C1 segment of cervical spinal cord (tissue), 14 donors: ENCODE results near the gene LDAH.
"Not testable (repeated sequence)": the region's sequence is repeated elsewhere in the genome, so short reads cannot be mapped to it uniquely, and the experiment has no call there.

Source experiments
- DNase-seq, 14 donors: peaks; one replicate each; lab custom pipeline; 2025; lab: John Stamatoyannopoulos, UW

LDAH gene

DNA sequence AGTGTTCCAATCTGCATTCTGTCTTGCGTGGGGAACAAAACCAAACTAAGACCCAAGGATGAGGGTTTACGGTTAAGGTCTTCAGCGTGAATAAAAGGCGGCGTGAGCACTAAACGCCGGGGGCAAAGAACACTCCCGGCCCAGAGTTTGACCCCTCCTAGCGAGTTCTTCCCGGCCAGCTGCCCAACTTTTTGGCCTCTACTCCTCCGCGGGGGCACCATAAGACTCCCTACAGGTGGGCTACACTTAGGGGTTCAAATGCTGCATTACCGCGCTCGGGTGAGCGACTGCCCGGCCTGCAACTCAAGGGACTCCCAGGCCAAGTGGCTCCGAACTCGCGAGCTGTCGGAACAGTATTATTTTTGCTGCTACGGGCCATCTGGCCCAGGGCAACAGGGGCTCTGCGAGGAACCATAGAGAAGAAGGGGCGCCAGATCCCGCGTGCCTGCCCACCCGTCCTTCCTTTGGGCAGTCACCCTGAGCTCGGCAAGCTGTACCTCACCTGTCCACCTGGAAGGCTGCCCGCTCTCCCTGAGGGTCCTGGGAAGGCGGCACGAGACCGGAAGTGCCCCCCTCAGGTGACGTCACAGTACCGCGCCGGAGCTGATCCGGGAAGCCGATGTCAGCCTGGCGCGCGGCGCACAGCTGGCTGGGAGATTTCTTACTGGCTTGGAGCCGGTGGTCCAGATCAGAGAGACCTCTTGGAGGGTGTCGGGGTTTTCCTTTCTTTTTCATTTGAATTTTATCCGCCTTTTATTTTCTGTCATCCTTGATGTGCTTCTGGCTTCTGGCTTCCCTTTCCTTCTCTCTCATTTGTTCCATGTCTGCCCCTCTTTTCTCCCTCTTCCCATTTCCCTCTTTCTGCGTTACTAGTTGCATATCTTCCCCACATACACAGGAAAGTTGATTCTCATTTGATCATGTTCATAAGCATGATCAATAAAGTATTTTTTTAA lies at the start of gene LDAH:
LDAH (minus strand) TSS at position 567 of the 956 bp plus-strand sequence. CDS start 21,638 bp downstream, outside the sequence.
- DNase-seq: peak; percentile 45 to 89 (median 75)

DNA sequence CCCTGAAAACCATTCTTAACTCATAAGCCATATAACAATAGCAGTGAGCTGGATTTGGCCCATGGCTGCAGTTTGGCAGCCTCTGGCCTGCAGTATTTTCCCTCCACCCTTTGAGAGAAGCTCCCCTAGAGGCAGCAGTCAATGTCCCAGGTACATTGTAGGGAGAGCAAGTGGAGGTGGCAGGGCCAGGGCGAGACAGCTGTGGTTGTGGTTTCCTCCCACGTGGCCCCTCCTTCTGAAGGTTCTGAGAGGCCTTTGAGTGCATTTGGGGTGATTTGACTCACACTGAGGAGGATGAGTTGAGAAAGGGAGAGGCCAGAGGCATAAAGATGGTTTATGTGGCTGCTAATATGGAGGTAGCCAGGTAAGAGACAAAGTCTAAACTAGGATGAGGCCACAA lies 45.5 kb upstream of the LDAH start:
- no peak for DNase-seq

DNA sequence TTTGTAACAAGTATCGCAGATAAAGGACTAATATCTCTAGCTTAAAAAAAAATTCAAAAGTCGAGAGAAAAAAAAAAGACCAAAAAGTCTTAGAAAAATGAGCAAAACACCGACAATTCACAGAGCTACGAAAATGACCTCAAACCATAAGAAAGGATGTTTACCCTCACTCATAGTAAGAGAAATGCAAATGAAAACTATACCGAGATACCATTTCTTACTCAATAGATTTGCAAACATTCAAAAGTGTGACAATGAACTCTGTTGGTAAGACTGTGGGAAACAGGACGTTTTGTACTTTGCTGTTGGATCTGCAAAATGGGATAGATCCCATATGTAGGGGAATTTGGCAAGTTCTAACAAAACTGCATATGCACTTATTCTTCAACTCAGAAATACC lies 39.9 kb upstream of the LDAH start:
- DNase-seq: no peak

DNA sequence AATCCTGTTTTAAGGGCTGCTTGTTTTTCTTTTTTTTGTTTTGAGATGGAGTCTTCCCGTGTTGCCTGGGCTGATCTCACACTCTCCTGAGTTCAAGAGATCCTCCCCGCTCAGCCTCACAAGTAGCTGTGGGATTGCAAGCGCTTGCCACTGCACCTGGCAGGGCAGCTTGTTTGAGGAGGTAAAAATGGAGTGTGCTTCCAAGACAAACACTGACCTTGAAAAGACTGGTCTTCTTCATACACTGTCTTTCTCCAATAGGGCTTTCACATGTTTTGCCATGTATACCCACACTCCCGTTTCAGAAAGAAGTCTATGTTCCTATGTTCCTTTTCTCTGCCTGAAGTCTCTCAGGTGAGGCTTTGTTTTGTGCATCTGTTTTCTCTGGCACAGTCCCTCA lies 32.6 kb upstream of the LDAH start:
- no peak for DNase-seq

DNA sequence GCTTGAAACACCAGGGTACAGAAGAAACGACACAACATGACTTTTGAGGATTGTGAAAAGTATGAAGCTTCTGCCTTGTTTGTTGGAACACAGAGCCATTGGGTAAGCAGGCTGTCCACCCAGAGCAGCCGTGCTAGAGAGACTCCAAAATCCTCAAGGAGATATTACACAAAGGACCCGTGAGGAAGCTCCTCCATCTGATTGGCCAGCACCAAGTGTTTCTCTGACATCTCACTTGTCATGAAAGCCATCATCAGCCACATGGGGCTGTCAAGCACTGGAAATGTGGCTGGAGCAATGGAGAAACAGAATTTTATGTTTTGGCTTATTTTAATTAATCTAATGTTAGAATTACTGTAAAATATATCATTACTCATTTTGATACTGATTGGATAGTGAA lies 29.8 kb upstream of the LDAH start:
- no peak for DNase-seq

DNA sequence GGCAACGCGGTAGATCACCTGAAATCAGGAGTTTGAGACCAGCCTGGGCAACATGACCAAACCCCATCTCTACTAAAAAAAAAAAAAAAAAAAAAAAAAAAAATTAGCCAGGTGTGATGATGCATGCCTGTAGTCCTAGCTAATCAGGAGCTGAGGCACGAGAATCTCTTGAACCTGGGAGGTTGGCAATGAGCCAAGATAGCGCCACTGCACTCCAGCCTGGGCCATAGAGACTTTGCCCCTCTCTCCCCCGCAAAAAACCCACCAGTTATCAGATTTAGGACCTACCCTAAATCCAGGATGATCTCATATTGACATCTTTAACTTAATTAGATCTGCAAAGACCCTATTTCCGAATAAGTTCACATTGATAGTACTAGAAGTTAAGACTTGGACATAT lies 29.2 kb upstream of the LDAH start:
- no peak for DNase-seq

DNA sequence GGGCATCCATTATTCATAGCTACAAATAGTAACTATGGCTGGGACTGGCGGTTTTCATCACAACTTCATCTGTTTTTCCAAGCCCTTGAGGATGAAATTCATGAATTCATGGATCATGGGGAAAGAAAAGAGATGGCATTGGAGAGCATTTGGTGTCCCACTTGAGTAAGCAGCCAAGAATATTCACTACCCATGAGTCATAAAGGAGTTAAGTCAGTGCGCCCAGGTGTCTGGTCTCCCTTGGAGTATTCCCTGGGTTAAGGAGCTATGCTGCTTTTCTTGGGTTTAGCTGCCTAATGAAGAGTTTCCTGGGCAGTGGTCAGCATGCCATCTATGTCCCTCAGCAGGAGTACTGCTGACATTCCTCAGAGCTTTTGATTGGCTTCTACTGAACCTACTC lies 21.3 kb upstream of the LDAH start:
- DNase-seq: no peak

DNA sequence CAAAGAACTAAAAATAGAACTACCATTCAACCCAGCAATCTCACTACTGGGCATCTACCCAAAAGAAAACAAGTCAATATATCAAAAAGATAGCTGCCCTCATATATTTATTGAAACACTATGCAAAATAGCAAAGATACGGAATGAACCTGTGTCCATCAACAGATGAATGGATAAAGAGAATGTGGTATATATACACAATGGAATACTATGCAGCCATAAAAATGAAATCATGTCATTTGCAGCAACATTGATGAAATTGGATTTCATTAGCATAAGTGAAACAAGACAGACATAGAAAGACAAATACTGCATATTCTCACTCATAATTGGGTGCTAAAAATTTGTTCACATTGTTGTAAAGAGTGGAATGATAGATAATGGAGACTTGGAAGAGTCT lies 16.2 kb upstream of the LDAH start:
- DNase-seq: no peak

DNA sequence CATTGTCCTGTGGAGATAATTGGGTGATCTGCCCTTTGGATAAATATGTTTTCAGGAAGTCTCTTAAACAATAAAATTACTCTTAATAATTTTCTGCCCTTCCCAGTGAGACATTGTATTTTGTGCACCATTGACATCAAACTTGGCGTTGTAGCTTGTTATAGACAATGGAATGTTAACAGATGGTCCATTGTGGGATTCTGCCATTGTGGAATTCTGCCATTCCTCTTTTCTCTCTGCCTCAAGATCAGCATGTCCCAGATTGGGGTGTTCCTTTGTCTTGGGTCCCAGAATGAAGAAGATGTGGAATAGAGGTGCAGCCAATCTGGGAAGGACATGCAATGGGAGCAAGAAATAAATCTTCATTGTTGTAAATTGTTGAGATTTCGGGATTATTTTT lies 15.1 kb upstream of the LDAH start:
- DNase-seq: peak in 1 of 14 donors; percentile 78

DNA sequence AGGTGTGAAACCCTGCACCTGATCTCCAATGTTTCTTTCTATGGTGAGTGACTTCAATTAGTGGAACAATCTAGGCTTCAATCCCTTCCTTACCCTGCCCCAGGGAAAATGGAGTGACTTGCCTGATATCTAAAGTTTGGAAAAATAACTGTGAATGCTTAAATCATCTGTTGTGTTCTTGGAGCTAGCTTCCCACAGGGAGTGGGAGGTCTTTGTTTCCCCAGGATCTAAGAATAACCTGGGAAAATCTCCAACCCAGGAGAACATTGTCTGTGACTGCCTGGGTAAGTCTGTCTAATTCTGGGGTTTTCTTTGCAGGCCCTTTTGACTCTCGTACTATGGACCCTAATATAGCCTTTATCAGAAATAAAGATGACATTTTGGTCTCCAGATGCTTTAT lies 13.6 kb upstream of the LDAH start:
- DNase-seq: no peak

DNA sequence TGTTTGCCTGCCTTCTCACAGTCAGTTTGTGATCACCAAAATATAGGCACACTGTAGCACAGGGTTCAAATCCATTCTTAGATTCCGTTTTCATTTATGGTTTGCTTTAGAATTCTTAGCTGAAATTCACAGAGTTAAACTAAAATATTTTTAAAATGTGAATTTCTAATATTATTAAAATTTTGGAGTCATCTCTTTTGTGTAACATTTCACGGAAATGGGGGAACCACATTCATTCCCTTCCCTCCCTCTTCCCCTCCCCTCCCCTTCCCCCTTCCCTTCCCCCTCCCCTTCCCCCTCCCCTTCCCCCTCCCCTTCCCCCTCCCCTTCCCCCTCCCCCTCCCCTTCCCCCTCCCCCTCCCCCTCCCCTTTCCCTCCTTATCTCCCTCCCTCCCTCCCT lies 11.4 kb upstream of the LDAH start:
- no peak for DNase-seq

DNA sequence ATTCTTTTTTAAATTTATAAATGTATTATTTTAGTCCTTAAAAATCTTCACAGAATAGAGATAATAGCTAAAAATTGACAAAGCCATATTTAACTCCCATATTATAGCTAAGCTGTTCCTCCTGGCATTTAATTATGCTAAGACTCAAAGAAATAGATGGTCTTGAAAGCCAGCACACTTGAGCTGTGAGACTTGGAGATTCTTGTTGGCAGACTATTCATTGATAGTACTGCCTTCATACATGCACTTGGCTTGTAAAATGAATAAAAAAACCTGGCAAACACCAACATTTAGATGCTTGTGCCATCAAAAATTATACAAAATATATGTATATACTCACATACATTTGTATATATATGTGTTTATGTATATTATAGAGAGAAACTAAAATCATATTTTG lies 9.7 kb upstream of the LDAH start:
- no peak for DNase-seq

DNA sequence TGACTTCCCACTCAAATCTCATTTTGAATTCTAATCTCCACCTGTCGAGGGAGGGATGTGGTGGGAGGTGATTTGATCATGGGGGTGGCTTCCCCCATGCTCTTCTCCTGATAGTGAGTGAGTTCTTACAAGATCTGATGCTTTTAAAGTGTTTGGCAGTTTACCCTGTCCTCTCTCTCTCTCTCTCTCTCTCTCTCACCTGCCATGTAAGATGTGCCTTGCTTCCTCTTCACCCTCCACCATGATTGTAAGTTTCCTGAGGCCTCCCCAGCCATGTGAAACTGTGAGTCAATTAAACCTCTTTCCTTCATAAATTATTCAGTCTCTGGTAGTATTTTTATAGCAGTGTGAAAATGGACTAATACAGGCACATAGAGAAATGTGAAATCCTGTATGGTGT lies 7.0 kb upstream of the LDAH start:
- DNase-seq: no peak

DNA sequence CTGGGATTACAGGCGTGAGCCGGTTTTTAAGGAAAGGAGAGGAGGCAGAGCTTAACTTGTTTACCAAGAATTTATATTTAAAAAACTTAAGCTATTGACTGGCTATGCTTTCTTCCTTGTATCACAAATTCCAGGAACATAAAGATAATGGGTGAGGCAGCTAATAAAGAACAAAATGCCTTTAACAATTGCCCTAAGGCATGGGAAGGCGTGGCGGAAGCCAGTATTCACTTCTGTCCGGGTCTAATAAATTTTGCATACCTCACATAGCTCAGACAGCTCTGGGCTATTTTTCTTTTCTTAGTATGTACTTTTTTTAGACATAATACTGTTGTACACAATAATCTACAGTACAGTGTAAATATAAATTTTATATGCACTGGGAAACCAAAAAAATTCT lies 1.0 kb upstream of the LDAH start:
- no peak for DNase-seq

DNA sequence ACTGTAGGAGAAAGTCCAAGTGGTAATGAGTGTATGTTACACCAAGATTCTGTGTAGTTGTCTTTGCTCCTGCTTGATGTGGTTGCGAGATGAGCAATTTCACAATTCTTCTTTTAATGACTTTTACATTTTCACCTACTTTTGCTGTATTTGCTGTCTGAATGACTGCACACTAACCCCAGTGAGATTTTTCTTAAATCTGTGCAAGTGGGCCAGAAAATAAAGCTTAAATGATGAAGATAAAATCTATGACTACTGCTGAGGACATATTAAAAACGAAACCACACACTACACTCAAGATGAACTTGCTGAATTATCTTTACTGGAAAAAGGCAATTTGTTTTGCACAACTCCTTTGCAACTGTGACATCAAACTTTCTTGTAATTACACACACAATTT lies 4.1 kb downstream of the LDAH start:
- no peak for DNase-seq

DNA sequence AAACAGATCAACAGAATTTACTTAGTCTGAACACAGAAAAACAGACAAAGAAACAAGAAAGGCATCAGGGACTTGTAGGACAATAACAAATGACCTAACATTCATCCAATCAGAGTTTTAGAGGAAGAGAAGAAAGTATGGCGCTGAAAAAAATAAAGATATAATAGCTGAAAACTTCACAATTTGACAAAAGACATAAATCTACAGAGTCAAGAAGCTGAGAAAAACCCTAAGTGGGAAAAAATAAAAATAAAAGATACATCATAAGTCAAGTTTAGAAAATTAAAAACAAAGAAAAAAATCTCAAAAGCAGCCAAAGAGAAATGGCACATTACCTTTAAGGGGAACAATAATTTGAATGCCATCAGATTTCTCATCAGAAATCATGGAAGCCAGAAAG lies 7.7 kb downstream of the LDAH start:
- no peak for DNase-seq

DNA sequence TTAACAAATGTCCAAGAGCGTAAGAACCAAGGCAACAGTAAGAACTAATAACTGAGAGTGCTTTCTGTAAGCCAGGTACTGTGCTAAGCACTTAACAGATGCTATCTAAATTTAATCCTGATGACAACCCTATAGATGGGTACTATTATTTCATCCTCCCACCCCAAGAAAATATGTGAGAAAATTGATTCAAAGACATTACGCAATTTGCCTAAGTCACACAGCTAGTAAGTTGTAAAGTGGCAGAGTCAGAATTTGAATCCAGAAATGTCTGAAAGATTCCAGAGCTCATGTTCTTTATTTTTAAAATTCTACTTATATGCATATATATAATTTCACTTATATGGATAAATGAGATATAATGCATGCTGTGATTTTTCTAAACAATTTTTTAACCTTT lies 10.1 kb downstream of the LDAH start:
- no peak for DNase-seq

DNA sequence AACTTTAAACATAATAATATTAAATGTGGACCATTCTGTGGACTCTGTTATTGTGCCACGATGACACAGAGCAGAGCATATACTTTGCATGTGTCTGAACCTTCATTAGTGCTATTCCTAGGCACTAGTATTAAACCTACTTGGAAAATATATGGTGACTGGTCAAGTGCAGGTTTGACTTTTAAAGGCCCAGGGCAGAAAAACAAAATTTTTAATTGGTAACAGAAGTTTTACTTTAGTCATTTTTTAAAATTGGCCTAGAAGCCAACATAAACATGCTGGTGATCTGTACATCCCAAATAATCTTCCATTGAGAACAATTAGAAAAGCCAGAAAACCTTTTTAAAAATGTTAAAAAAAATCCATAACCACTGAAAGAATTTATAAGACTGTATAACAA lies 16.6 kb downstream of the LDAH start:
- no peak for DNase-seq

DNA sequence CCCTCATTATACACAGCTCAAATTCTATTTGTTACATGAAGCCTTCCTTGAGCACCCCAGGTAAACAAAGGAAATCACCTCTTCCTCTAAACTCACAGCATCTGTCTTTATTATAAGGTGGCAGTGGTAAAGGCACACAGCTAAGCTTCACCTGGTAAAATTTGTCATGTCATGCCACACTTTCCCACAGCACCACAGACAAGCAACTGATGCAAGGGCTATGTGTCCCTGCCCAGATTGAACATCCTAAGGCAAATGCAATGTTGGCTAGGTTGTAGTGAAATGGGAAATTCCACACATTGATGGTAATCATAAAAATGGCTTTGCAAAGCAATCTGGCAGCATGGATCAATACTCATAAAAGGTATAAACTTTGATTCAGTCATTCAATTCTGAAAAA lies 18.9 kb downstream of the LDAH start:
- DNase-seq: no peak

DNA sequence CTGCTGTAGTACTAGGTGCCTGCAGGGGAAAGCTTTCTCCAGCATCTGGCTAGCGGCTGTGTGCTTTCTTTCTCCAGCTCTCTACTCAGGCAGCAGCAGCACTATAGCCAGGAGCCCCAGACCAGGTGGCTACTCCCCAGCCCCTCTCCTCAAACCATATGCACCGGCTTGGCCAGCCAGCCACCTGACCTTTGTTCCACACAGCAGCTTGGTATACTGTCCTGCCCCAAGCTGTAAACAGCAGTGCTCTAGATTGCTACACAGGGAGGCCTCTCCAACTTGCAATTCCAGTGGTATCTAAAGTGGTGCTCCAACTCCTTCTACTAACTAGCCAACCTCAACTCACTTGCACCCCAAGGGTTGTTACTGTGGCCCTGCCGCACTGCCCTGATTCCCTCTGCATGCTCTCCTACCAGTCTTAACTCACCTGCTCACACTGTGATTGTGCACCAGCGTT lies 19.6 kb downstream of the LDAH start:
- no peak for DNase-seq

DNA sequence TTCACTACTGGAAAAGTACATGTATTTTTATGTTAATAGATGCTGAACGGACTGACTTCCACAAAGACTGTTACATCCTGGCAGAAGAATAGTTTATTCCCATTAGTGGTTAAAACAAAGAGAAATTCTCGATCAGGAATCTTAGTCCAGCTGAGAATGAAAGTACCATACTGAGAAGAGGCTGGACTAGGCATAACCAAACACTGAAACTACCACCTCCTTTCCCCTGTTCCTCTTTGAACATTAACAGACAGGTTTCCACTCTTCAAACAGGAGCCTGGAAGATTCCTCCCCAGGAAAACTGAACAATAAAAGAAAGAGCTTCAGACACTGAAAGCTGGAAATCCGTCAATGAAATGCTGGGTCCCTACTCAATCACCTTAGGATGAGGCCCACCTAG lies 25.8 kb downstream of the LDAH start:
- no peak for DNase-seq

DNA sequence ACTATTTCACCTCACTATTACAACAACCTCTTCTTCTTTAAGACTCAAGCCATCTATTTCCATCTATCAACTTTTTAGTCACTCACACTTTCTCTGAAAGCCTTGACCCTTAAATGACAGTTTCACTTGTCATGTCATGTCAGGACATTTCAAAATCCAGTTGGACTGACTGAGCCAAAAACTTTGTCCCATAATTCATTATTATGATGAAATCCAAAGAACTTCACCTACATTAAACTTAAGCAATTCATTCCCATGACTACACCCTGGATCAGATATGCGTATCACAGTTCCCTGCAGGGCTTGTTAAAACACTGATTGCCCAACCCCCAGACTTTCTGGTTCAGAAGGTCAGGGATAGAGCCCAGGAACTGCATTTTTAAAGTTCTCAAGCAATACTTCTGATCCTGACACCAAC lies 26.5 kb downstream of the LDAH start:
- no peak for DNase-seq

DNA sequence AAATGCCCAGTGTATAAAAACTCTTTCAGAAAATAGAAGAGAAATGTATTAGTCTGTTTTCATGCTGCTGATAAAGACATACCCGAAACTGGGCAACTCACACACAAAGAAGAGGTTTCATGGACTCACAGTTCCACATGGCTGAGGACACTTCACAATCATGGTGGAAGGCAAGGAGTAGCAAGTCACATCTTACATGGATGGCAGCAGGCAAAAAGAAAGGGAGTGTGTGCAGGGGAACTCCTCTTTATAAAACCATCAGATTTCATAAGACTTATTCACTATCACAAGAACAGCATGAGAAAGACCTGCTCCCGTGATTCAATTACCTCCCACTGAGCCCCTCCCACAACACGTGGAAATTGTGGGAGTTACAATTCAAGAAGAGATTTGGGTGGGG lies 29.0 kb downstream of the LDAH start:
- DNase-seq: not testable (repeated sequence)
